Activated CD4-positive, alpha-beta T cell treated with anti-CD3 and anti-CD28 coated beads, Interleukin-2, amount 10 ng/mL, durations not matched to agents 7 days and 5 days (primary cell): ENCODE data around the gene MPL. TPM values are rescaled to one million over a fixed set of nuclear protein-coding genes. Genes with fewer than 3 reads are reported as not detected.

Experiments used
- microRNA-seq: library from miRNA; unstranded; fragments of <30 nt; microRNA quantifications from one replicate; pipeline ENCODE4 v1.2.0, GENCODE V29; 2021; ENCODE audit warnings: borderline microRNAs expressed, borderline replicate concordance
- total RNA-seq, 2 experiments: library from RNA; stranded (reverse); gene quantifications; one replicate each; pipeline ENCODE4 v1.2.3, GENCODE V29; 2021

Gene MPL
- total RNA-seq, 2 experiments from 2014 or later: not detected

Small RNA genes lying within 50 kb of the gene (microRNA-seq; reads per million reads assigned to microRNA genes)
- 1.5 reads per million for gene MIR6734

Other genes with a start within 250 kb of the MPL start
- 10 to 100 TPM; 40.5 to 45.8 TPM for gene EBNA1BP2, start 165.5 kb upstream of the MPL start, total RNA-seq
- not detected for gene CFAP57, start 165.5 kb upstream of the MPL start, total RNA-seq
- gene TMEM125, start 67.8 kb upstream of the MPL start, total RNA-seq: not detected
- gene C1orf210, start 52.2 kb upstream of the MPL start, total RNA-seq: not detected
- not detected for gene TIE1, start 36.8 kb upstream of the MPL start, total RNA-seq
- gene CDC20, start 21.2 kb downstream of the MPL start, total RNA-seq: 100 to 1,000 TPM; 176 to 188 TPM
- 10 to 100 TPM; 77.1 to 85.0 TPM for gene ELOVL1, start 30.2 kb downstream of the MPL start, total RNA-seq
- gene MED8, start 52.0 kb downstream of the MPL start, total RNA-seq: 10 to 100 TPM; 30.2 to 33.3 TPM
- 10 to 100 TPM; 66.6 to 74.3 TPM for gene SZT2, start 52.1 kb downstream of the MPL start, total RNA-seq
- gene HYI, start 116.1 kb downstream of the MPL start, total RNA-seq: 10 to 100 TPM; 20.6 to 25.8 TPM
- gene PTPRF, start 193.1 kb downstream of the MPL start, total RNA-seq: under 1 TPM; 0.37 to 0.42 TPM